HG03066 (cell line): Measurements from ENCODE around the gene PCDHGA6.
"Not testable (repeated sequence)": the region's sequence is repeated elsewhere in the genome, so short reads cannot be mapped to it uniquely, and the experiment has no call there.

Experiments
- ATAC-seq: cut with Tn5 transposase; IDR thresholded peaks from one replicate; pipeline ENCODE4 v1.9.1; 2021; ENCODE audit warnings: low read depth; ENCODE audit not compliant: unreplicated experiment

The PCDHGA6 gene

DNA sequence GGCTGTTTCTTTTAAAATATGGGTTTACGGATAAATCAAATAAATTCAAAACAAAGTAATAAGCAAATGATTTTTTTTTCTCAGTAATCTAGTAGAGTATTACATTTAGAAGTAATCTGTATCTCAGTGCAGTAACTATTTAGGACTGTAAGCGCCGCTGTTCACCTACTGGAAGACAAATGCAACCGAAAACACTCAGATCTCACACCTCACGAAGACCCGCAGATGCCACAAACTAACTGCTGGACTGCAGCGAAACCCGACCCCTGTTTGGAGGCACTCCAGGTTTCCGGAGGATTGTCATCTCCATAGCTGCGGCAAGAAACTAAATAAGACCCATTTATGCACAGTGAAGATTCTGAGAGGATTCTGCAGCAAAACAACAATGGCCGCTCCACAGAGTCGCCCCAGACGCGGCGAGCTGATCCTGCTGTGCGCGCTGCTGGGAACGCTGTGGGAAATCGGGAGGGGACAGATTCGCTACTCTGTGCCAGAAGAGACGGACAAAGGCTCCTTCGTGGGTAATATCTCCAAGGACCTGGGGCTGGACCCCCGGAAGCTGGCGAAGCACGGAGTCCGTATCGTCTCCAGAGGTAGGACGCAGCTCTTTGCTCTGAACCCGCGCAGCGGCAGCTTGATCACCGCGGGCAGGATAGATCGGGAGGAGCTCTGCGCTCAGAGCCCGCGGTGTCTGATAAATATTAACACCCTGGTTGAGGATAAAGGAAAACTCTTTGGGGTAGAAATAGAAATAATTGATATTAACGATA lies 18.9 kb downstream of the PCDHGA6 start, which contains the start of gene PCDHGA8:
PCDHGA8 (plus strand) TSS at position 205 of the 770 bp plus-strand sequence; CDS start at position 386, 181 bp downstream.
- ATAC-seq: no peak

DNA sequence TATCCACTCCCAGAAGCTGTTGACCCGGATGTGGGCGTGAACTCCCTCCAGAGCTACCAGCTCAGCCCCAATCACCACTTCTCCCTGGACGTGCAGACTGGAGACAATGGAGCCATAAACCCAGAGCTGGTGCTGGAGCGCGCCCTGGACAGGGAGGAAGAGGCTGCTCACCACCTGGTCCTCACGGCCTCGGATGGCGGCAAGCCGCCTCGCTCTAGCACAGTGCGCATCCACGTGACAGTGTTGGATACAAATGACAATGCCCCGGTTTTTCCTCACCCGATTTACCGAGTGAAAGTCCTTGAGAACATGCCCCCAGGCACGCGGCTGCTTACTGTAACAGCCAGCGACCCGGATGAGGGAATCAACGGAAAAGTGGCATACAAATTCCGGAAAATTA lies 19.6 kb downstream of the PCDHGA6 start:
- ATAC-seq: no peak

GRCh38 chr5:141394401-141395187 lies 20.9 kb downstream of the PCDHGA6 start:
- ATAC-seq: not testable (repeated sequence)

DNA sequence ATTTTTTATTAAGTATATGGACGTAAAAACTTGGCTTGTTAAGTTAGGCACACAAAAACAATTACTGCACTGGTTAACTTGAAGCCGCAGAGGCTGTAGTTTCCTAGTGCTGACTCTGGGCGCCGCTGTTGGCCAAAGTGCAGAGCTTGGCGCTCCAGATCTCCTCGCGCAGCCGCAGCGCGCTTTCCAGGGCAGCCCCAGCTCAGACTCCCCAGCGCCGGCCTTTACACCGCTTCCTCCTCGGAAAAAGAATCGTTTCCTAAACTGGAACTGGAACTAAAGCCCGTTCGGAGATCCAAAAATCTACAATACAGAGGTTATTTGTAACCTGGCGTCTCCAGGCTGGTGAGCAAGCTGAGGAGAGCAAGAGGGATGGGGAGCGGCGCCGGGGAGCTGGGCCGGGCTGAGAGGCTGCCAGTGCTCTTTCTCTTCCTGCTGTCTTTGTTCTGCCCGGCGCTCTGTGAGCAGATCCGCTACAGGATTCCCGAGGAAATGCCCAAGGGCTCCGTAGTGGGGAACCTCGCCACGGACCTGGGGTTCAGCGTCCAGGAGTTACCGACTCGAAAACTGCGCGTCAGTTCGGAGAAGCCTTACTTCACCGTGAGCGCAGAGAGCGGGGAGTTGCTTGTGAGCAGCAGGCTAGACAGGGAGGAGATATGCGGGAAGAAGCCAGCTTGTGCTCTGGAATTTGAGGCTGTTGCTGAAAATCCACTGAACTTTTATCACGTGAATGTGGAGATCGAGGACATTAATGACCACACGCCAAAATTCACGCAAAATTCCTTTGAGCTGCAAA lies 24.3 kb downstream of the PCDHGA6 start, which contains the start of gene PCDHGB5:
PCDHGB5 (plus strand) TSS at position 192 of the 796 bp plus-strand sequence; CDS start at position 373, 181 bp downstream.
- peak; percentile 72 for ATAC-seq

DNA sequence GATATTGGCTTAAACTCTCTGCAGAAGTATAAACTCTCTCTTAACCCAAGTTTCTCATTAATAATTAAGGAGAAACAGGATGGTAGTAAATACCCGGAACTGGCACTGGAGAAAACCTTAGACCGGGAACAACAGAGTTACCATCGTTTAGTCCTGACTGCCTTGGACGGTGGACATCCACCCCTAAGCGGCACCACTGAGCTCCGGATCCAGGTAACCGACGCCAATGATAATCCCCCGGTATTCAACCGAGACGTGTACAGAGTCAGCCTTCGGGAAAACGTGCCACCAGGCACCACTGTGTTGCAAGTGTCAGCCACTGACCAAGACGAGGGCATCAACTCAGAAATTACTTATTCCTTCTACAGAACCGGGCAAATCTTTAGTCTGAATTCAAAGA lies 24.9 kb downstream of the PCDHGA6 start:
- no peak for ATAC-seq

DNA sequence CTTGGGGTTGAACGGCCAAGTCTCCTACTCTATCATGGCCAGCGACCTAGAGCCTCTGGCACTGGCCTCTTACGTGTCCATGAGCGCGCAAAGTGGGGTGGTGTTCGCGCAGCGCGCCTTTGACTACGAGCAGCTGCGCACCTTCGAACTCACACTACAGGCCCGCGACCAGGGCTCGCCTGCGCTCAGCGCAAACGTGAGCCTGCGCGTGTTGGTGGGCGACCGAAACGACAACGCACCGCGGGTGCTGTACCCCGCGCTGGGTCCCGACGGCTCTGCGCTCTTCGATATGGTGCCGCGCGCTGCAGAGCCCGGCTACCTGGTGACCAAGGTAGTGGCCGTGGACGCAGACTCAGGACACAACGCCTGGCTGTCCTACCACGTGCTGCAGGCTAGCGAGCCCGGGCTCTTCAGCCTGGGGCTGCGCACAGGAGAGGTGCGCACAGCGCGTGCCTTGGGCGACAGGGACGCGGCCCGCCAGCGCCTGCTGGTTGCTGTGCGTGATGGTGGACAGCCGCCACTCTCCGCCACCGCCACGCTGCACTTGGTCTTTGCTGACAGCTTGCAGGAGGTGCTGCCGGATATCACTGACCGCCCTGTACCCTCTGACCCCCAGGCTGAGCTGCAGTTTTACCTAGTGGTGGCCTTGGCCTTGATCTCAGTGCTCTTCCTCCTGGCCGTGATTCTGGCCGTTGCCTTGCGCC lies 26.0 kb downstream of the PCDHGA6 start:
- ATAC-seq: no peak

DNA sequence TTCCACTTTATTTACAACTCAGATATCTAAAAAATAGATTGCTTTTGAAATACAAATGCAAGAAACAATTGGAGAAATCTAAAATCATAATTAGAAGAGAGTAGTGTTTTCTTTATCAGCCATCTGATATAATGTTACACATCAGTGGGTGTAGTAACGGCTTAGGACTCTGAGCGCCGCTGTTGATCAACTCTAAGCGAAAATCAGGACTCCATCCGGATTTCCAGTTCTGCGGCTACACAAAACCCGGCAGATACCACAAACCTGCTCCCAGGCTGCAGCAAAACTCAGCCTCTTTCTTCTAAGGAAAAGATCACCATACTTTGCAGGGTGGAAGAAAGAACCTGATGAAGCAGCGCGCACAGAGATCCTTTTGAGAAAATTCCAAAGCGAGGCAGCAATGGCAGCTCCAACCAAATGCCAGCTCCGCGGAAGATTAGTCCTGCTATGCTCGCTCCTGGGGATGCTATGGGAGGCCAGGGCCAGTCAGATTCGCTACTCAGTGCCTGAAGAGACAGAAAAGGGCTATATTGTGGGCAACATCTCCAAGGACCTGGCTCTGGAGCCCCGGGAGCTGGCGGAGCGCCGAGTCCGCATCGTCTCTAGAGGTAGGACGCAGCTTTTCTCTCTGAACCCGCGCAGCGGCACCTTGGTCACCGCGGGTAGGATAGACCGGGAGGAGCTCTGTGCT lies 29.0 kb downstream of the PCDHGA6 start, which contains the start of gene PCDHGA9:
PCDHGA9 (plus strand) TSS at position 226 of the 691 bp plus-strand sequence; CDS start at position 401, 175 bp downstream.
- ATAC-seq: no peak

DNA sequence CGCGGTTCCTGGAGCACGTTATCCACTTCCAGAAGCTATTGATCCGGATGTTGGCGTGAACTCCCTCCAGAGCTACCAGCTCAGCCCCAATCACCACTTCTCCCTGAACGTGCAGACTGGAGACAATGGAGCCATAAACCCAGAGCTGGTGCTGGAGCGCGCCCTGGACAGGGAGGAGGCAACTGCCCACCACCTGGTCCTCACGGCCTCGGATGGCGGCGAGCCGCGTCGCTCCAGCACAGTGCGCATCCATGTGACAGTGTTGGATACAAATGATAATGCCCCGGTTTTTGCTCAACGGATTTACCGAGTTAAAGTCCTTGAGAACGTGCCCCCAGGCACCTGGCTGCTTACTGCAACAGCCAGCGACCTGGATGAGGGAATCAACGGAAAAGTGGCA lies 29.7 kb downstream of the PCDHGA6 start:
- no peak for ATAC-seq

- ATAC-seq: not testable (repeated sequence)
These were observed 34.3 kb downstream of the PCDHGA6 start, which contains the start of gene PCDHGB6 for GRCh38 chr5:141407790-141408505. Gene PCDHGB6, plus strand, starts transcription at chr5:141408021. Its CDS starts 182 bp downstream, at chr5:141408203.

- no peak for ATAC-seq
These were observed 36.1 kb downstream of the PCDHGA6 start for GRCh38 chr5:141409598-141410306.

DNA sequence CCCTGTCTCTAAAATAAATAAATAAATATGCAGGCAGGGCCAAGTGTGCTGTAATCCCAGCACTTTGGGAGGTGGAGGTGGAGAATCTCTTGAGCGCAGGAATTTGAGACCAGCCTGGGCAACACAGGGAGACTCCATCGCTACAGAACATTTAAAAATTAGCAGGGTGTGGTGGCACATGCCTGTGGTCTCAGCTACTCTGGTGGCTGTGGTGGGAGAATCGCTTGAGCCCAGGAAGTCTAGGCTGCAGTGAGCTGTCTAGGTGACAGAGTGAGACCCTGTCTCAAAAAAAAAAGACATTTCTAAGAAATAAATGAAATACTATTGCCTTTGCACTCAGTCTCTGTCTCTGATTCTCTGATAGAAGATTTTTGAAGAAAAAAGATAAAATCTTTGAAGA lies 37.9 kb downstream of the PCDHGA6 start:
- no peak for ATAC-seq

DNA sequence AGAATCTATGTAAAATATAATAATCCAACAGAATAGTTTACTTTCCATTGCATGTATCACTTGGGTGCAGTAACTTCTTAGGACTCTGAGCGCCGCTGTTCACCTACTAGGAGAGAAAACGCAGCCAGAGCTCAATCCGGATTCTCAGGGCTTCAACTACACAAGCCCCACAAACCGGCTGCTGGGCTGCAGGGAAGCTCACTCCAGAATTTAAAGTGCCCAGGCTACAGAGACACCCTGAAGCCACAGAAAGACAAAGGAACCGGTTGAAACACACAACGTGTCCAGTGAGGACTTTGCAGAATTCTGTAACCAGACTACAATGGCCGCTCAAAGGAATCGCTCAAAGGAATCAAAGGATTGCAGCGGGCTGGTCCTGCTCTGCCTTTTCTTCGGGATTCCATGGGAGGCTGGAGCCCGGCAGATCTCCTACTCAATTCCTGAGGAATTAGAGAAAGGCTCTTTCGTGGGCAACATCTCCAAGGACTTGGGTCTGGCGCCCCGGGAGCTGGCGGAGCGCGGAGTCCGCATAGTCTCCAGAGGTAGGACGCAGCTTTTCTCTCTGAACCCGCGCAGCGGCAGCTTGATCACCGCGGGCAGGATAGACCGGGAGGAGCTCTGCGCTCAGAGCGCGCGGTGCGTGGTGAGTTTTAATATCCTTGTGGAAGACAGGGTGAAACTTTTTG lies 39.3 kb downstream of the PCDHGA6 start, which contains the start of gene PCDHGA10:
PCDHGA10 (plus strand) TSS at position 134 of the 686 bp plus-strand sequence; CDS start at position 323, 189 bp downstream.
- peak; percentile 82 for ATAC-seq

GRCh38 chr5:141413540-141414069 lies 39.9 kb downstream of the PCDHGA6 start:
- ATAC-seq: no peak

DNA sequence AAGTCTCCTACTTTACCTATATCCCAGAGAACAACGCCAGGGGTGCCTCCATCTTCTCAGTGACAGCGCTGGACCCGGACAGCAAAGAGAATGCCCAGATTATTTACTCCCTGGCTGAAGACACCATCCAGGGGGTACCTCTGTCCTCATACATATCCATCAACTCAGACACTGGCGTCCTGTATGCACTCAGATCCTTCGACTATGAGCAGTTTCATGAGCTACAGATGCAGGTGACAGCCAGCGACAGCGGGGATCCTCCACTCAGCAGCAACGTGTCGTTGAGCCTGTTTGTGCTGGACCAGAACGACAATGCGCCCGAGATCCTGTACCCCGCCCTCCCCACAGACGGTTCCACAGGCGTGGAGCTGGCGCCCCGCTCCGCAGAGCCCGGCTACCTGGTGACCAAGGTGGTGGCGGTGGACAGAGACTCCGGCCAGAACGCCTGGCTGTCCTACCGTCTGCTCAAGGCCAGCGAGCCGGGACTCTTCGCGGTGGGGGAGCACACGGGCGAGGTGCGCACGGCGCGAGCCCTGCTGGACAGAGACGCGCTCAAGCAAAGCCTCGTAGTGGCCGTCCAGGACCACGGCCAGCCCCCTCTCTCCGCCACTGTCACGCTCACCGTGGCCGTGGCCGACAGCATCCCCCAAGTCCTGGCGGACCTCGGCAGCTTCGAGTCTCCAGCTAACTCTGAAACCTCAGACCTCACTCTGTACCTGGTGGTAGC lies 41.0 kb downstream of the PCDHGA6 start:
- ATAC-seq: not testable (repeated sequence)

DNA sequence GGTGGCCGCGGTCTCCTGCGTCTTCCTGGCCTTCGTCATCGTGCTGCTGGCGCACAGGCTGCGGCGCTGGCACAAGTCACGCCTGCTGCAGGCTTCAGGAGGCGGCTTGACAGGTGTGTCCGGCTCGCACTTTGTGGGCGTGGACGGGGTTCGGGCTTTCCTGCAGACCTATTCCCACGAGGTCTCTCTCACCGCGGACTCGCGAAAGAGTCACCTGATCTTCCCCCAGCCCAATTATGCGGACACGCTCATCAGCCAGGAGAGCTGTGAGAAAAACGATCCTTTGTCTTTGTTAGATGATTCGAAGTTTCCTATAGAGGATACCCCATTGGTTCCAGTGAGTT lies 41.6 kb downstream of the PCDHGA6 start:
- ATAC-seq: not testable (repeated sequence)

- ATAC-seq: peak; percentile 43
These were observed 43.9 kb downstream of the PCDHGA6 start, which contains the start of gene PCDHGB7 for GRCh38 chr5:141417494-141418172. Gene PCDHGB7, plus strand, starts transcription at chr5:141417677. Its CDS starts 183 bp downstream, at chr5:141417860.
